Stimulated activated CD4-positive, alpha-beta T cell treated with anti-CD3 and anti-CD28 coated beads, Interleukin-15, amount 100 ng/mL, for 1 hour (primary cell): ENCODE data around the gene PLEKHJ1.

ENCODE experiments used
- DNase-seq, 2 donors: peaks; one replicate each; pipeline ENCODE4 v3.0.0-alpha.2; 2020; ENCODE audit warnings: low read depth in 1 of 2, low spot score in 1 of 2

Gene PLEKHJ1

DNA sequence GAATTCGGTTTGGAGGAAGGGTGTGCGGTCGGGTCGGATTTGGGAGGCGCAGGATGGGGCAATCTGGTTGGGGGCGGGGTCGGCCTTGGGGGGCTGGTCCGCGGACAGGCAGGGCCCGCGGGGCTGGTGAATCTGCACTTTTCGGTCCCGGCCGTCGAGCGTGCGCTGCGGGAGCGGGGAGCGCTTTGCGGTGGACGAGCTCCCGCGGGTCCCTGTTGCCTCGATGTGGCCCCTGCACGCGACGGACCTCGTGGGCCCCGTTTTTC lies 34.0 kb upstream of the PLEKHJ1 start:
- no peak for DNase-seq

- peak; percentile 99 for DNase-seq
Observed at GRCh38 chr19:2269244-2270156, 33.4 kb upstream of the PLEKHJ1 start.

- no peak for DNase-seq
Observed at GRCh38 chr19:2268861-2269243, 32.7 kb upstream of the PLEKHJ1 start.

DNA sequence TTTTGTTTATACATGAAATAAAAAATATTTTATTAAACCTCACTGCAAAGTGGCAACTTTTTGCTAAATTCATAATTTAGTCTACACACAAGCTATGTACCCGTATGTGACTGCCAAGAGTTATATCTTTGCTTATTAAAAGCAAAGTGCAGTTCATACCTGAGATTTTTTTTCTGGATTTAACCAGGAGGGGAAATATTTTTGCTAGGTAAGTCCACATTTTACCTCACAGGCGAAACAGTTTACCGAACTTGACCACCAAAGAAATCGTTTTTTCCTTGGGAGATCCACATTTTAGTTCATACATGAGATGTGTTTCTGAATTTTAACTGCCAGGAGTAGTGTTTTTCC lies 32.3 kb upstream of the PLEKHJ1 start:
- no peak for DNase-seq

DNA sequence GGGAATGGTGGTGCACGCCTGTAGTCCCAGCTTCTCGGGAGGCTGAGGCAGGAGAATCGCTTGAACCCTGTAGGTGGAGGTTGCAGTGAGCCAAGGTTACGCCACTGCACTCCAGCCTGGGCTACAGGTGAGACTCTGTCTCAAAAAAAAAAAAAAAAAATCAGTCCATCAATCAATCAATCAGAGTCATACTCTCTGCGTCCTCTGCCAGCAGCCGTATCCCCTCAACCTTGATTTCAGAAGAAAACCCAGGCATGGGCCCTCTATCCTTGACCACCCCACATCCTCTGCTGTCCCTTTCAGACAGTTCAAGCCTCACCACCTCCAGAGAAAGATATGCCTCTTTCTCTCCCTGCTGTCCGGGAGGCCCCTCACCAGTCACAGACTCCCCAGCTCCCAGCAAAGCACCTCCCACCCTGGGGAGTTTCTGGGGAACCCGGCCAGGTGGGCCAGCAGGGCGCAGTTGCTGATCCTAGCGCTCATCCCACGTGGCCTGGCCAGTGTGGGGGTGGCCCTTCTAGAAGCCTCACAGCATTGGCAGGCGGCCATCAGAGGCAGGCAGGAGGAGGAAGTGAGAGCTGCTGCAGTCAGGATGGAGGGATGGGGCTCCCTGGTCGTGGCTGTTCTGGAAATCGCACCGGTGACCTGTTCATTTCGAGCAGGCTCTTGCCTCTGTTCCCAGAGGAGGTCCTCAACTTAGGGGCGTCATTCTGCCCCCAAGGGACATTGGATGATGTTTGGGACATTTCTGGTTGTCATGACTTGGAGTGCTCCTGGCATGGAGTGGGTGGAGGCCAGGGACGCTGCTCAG lies 30.3 kb upstream of the PLEKHJ1 start:
- DNase-seq = no peak

- DNase-seq = no peak
Observed at GRCh38 chr19:2261438-2262172, 25.5 kb upstream of the PLEKHJ1 start.

DNA sequence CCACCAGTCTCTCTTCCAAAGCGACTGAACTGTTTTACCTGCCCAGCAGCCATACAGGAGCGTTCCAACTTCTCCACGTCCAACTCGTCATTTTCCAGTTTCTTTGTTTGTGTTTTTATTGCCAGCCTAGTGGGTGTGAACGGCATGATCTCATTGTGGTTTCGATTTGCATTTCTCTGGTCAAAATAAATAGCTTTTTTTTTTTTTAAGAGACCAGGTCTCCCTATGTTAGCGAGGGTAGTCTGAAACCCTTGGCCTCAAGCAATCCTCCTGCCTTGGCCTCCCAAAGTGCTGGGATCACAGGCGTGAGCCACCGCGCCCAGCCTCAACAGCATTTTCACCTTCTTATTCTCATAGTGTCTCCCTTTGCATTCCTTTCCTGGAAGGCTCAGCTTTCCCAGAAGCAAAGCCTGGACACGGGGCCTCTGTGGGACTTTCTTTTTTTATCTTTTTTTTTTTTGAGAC lies 24.2 kb upstream of the PLEKHJ1 start:
- DNase-seq = no peak

DNA sequence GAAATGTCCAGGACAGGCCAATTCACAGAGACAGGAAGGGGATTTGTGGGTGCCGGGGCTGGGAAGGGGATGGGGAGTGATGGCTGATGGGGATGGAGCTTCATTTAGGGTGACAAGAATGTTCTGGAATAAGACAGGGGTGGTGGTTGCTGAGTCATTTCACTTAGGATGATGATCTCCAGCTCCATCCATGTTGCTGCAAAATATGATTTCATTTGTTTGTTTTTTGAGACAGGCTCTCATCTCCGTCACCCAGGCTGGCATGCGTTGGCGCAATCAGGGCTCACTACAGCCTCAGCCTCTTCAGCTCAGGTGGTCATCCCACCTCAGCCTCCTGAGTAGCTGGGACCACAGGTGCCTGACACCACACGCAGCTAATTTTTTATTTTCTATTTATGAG lies 23.2 kb upstream of the PLEKHJ1 start:
- no peak for DNase-seq

GRCh38 chr19:2255982-2256685 lies 20.0 kb upstream of the PLEKHJ1 start, which contains the start of gene JSRP1:
TSS of gene JSRP1 (minus strand) at chr19:2256417. CDS start at chr19:2255314, 1,103 bp downstream.
- DNase-seq = no peak

DNA sequence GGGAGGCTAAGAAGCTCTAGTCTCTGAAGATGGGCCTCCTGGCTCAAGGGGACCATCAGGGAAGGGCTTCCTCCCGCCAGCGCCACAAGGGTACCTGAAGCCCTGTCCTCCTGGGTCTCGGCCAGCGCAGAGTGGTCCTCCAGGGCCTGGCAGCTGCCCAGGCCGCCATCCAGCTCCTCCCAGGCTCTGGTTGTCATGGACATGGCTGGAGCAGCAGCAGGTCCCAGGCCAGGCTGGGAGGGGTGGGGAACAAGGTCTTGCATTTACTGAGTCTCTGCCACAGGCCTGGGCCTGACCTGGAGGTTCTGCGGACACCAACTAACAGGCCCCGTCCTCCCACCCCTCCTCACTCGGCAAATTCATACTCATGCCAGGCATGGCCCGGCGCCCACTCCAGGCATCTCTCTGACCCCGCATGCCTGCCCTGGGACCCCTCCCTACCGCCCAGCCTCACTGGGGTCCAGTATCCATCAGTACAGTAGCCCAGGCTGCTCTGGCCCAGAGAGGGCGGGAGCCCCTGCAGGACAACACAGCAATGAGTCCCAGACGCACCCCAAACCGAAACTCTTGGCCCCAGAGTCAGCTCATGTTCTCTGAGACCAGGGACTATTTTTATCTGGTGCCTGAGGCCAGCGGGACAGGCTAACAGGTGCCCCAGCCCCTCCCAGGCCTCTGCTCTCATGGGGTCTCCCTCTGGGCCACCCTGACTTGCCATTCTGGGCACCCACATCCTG lies 19.1 kb upstream of the PLEKHJ1 start:
- no peak for DNase-seq

DNA sequence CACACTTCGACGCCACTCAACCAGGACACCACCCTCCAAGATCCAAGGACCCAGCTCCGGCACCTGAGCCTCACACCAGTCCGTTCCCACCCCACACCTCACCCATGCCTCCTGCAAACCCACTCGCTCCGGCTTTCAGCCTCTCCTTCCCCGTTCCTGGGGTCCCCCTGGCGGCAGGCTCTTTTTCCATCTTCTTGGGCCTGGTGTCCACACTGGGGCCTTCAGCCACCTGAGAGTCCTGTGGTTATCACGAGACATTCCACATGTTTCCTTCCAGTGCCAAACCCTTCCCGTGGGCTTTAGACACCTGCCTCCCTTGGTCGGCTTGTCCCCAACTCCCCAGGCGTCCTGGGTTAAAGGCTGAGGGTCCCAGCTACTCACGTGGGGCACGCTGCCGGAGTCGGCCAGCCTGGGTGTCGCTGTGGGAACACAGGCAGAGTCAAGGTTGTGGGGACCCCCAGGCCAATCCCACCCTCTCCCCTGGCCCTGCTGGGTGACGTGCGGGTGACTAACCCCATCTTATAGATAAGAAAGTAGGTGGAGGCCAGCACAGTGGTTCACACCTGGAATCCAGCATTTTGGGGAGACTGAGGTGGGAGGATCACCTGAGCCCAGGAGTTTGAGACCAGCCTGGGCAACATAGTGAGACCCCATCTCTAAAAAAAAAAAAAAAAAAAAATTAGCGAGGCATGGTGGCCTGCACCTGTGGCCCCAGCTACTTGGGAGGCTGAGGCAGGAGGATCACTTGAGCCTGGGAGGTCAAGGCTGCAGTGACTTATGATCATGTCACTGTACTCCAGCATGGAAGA lies 18.1 kb upstream of the PLEKHJ1 start:
- DNase-seq = no peak

DNA sequence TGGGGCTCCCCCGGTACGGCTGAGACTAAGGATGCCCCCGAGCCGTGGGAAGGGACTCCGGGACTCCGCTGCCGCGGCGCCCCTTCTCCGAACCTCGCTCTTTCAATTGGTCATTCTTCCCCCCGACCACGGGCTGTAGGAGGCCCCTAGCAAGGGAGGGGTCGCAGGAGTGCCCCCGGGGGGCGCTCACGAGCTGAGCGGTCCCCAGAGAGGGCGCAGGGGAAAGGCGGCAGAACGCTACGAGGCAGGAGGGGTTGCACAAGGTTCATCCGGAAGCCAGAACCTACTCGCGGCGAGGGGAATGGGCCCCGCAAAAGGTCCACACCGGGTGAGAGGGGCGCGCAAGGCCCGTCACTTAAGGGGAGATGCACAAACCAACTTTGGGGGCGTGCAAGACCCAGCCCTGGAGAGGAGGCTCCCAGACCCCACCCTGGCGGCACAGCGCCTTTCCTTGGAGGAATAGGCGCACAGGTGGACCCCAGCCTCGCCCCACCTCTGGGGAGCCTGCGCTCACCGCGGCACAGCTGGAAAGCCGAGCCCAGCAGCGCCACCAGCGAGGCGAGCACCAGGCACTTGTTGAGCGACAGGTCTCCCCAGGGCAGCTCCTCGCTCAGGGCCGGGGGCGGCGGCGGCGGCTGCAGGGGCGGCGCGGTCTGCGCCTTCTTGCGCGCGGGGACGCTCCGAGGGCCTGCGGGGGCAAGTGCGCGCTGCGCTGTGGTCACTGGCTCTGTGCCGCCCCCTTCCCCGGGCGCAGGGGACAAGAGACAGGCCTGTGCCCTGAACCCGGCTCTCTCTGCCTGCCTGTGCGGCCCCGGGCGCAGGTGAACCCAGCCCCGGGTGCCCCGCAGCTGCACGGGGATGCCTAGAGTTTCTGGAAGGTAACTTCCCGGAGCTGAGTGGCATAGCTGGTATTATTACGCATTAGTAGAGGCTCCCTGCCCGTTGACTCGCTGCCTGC lies 17.3 kb upstream of the PLEKHJ1 start:
- peak in 1 of 2 donors; percentile 25 for DNase-seq

DNA sequence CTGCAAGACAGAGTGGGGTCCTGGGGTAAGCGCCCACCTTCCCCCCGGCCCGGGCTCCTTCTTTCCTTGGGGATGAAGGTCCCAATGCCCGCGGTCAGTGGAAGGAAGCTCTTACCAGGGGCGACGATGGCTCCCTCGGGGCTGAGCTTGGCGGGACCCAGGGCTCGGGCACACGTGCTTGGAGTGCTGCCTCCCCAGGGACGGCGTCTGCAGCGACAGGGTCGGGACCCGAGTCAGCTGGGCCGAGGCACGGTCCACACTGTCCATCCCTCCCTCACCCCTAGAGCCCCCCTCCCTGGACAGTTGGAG lies 16.6 kb upstream of the PLEKHJ1 start:
- DNase-seq = no peak

- no peak for DNase-seq
Observed at GRCh38 chr19:2252055-2252796, 16.1 kb upstream of the PLEKHJ1 start.

- no peak for DNase-seq
Observed at GRCh38 chr19:2251106-2252054, 15.3 kb upstream of the PLEKHJ1 start.

DNA sequence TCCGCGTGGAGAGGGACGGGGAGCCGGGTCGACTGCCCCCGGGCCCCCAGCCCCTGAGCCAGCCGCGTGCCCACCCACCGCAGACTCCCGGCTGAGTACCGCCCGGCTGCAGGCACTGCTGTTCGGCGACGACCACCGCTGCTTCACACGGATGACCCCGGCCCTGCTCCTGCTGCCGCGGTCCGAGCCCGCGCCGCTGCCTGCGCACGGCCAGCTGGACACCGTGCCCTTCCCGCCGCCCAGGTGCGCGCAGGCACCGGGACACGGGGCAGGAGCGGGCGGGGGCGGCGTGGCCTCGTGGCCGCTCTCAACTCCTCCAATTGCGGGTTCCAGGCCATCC lies 14.6 kb upstream of the PLEKHJ1 start:
- DNase-seq = no peak
